ENCODE results near the gene TMEM167A. TPM values are rescaled to one million over a fixed set of nuclear protein-coding genes. Genes with fewer than 3 reads are reported as not detected.

Gene TMEM167A, protein sequence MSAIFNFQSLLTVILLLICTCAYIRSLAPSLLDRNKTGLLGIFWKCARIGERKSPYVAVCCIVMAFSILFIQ
- 10 to 100 TPM; 60.9 to 91.5 (median 77.5) TPM for polyA plus RNA-seq (ENCODE audit: insufficient read length in 10 of 10)
- long read RNA-seq, donor 1, full-length matches to known transcripts: 35 of 41 reads
- long read RNA-seq, donor 1, partial matches to known transcripts: 6 of 41 reads
- long read RNA-seq, donor 1, other reads (novel, unspliced or antisense): 0 of 41 reads
- long read RNA-seq, donor 2, full-length matches to known transcripts: 23 of 23 reads
- long read RNA-seq, donor 2, partial matches to known transcripts: 0 of 23 reads
- long read RNA-seq, donor 2, other reads (novel, unspliced or antisense): 0 of 23 reads
- long read RNA-seq, donor 3: 0 reads
- long read RNA-seq, donor 4, full-length matches to known transcripts: 29 of 35 reads
- long read RNA-seq, donor 4, partial matches to known transcripts: 6 of 35 reads
- long read RNA-seq, donor 4, other reads (novel, unspliced or antisense): 0 of 35 reads
- long read RNA-seq, donor 5, full-length matches to known transcripts: 40 of 49 reads
- long read RNA-seq, donor 5, partial matches to known transcripts: 9 of 49 reads
- long read RNA-seq, donor 5, other reads (novel, unspliced or antisense): 0 of 49 reads
- long read RNA-seq, donor 6, full-length matches to known transcripts: 31 of 38 reads
- long read RNA-seq, donor 6, partial matches to known transcripts: 7 of 38 reads
- long read RNA-seq, donor 6, other reads (novel, unspliced or antisense): 0 of 38 reads
- long read RNA-seq, donor 7, full-length matches to known transcripts: 21 of 21 reads
- long read RNA-seq, donor 7, partial matches to known transcripts: 0 of 21 reads
- long read RNA-seq, donor 7, other reads (novel, unspliced or antisense): 0 of 21 reads
- long read RNA-seq, donor 8, full-length matches to known transcripts: 28 of 36 reads
- long read RNA-seq, donor 8, partial matches to known transcripts: 8 of 36 reads
- long read RNA-seq, donor 8, other reads (novel, unspliced or antisense): 0 of 36 reads
- long read RNA-seq, donor 9, full-length matches to known transcripts: 3 of 3 reads
- long read RNA-seq, donor 9, partial matches to known transcripts: 0 of 3 reads
- long read RNA-seq, donor 9, other reads (novel, unspliced or antisense): 0 of 3 reads

DNA sequence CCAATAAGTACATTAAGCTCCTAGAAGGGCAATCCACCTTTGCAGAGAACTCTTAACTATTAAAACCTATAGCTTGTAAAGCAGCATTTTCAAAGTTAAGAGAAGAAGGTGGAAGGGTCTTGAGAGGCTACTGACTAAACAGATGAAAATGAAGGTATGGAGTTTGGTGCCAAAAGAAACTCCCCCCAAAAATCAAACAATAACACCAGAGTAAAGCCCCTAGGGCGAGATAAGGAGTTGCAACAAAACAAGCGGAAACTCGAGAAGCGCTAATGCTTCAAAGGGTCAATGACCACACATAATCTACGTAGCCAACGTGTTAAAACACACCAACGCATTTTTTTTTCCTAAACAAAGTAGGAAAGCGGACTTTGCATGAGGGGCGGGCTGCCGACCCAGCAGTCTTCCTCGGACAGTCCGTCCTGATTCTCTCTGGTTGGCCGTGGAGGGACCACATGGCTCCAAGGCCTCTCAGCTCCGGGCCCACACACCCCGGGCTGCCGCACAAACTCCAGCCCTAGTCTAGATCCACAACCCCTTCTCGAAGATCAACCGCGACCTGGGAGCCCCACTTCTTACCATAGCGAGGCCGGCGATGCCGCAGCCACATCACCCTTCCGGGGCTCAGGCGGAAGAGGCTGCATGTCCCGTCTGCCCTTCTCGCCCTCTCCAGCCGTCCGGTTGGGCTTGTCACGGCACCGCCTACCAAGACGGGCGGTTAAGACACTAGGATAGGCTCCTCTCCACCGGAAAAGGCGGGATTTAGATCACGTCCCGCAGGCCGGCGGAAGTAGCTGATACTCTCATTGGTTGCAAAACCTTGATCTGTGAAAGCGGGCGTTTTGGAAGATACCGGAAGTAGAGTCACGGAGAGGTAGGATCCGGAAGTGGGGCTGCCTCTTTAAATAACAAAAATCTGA, at the start of gene TMEM167A, which contains the start of gene XRCC4:
Gene TMEM167A, minus strand, starts transcription at position 653 of the 920 bp plus-strand sequence. Its CDS starts 71 bp downstream, at position 582.
Gene XRCC4, plus strand, starts transcription at position 806 of the 920 bp plus-strand sequence. CDS start 27,373 bp downstream, outside the sequence.
- peak; percentile 97 to 99 (median 99) for DNase-seq

DNA sequence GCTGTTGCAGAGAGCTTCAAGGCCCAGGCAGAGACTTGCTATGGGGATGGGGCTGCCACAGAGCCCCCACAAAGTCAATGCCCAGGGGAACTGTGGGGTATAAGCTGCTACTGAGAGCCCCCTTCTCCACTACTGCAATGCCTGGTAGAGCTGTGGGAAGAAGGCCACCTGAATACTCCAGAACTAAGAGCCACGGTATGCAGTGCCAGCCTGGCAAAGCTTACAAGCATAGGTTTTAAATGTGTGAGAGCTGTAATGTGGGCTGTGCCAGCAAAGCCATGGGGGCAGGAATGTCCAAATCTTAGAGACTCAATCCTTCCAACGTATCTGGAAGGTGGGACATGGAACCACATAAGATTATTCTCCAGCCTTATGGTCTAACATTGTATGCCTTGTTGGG, 49.3 kb upstream of the TMEM167A start:
- DNase-seq: no peak

DNA sequence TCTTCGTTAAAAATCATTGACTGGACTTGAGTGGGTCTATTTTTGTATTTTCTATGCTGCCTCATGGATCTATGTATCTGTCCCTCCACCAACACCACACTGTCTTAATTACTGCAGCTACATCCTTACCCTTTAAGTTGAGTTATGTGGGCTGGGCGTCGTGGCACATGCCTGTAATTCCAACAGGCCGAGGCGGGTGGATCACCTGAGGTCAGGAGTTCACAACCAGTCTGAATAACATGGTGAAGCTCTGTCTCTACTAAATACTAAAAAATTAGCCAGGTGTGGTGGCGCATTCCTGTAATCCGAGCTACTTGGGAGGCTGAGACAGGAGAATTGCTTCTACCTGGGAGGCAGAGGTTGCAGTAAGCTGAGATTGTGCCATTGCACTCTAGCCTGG, 48.4 kb upstream of the TMEM167A start:
- no peak for DNase-seq

DNA sequence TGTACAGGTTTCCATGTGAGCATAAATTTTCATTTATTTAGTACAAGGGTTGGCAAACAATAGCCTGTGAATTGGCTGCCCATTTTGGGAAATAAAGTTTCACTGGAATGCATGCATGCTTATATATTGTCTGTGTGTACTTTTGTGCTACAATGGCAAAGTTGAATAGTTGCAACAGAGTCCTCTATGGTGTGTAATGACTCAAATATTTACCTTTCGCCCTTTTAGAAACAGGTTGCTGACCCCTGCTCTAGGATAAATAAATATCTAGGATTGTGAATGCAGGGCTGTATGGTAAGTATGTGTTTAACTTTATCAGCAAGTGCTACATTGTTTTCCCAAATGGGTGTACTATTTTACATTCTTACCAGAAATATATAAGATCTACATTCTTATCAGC, 47.4 kb upstream of the TMEM167A start:
- DNase-seq: no peak

DNA sequence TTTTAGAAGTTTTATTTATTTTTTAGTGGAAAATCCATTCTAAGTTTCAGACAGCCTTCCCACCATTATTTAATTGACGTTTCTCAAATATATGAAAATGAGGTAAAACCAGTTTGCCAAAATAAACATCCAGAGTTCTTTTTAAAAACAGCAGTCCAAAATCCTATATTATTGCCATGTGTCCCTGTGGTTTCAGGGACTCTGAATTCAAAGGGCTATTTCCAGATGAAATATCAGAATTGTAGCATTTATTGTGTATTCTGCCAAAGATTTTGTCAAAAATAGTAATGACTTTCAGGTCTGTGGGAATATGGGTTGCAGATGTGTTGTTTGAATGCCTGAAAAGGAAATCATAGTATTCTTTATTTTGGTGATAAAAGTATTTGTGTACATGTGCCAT, 41.8 kb upstream of the TMEM167A start:
- DNase-seq: peak in 1 of 3 donors; percentile 27

DNA sequence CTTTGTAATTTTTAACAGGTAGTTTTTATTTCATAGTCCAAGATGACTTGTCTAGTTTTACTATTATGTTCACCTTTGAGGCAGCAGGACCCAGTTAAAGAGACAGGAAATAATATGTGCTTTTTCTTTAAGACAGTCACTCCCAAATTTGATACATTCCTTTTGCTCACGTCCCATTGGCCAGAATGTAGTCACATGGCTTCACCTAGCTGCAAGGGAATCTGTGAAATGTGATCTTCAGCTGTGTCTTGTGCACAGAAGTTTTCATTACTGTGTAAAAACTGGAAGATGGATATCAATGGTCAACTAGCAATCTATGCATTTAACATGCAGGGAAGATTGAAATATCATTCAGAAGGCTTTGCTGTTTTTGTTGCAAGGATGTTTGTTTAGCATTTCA, 41.3 kb upstream of the TMEM167A start:
- DNase-seq: peak in 1 of 3 donors; percentile 18

DNA sequence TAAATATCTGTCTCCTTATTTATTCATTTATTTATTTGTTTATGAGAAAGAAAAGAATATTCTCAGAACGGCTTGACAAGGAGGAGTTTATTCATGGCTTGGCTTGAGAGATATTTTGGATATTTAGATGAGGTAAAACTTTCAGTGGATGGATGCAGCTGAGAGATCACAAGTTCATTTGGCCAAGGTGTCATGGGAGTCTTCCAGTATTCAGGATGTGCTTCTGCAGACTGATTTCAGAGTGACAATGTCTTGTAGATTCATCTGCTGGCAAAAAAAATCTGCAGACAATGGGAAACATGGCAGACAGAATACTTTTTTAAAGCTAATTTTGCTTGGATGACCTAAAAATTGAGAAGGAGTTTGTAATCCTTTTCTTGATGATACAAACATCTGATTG, 38.6 kb upstream of the TMEM167A start:
- DNase-seq: peak in 1 of 3 donors; percentile 42

DNA sequence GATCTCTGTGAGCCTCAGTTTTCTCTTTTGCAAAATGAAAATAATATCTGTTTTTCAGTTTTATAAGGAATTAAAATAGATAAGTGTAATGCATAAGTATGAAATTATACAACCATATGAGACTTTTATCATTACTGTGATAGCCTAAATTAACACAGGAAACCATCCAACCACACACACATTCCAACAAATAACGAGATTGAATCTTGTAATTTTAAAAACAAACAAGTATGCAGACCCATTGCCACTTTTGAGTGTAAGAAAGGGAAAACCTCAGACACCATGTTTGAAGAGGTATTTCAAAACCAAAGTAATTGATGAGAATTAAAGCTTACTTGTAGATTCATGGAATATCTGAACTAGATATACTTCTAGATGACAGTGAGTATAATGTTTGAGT, 32.2 kb upstream of the TMEM167A start:
- no peak for DNase-seq

DNA sequence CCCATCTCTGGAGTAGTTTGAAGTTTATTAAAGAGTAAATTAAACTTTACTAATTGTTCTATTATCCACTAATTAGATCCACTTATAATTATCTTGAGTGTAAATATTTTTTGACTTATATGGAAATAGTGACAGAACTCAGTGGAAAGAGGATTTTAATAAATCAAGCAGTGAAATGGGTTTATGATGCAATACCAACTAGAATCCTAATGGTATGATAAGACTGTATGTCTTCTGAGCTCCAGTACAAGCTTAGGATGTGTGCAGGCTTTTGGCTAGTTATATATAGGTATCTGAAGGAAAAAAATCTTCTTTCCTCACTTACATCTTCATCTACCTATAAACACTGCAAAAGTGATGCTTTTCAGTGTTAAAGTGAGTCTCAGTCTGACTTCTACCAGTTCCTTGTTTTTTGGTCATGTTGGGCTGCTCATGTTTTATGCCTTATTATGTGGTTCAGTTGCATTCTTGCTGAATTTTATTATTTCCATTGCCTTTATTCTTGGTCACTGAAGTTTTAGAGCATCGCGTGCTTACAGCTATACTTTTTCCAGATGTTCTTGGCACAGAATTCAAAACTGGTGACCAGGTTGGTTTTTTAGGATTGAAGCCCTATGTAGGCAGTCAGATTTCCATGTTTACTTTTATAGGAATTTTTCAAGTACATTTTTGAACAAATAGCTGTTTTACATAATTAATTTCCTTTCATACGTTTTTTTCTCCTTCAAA, 30.7 kb upstream of the TMEM167A start:
- no peak for DNase-seq

DNA sequence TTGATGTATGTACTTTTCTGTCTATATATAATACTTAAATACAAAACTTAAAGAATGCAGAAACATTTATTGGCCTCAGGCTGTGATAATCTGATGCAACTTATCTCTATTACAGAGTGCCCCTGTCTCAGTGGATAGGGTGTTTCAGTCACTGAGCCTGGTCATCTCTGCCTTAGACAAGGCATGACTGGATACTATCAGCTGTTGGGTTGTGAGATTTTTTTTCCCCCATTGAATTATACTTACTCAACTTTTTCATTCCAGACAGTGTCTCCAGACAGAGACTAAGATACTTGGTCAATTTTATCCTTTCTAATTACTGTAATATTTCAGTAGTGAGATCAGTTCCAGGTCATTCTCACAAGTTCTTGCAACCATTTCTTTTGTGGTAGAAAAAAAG, 26.8 kb upstream of the TMEM167A start:
- no peak for DNase-seq

DNA sequence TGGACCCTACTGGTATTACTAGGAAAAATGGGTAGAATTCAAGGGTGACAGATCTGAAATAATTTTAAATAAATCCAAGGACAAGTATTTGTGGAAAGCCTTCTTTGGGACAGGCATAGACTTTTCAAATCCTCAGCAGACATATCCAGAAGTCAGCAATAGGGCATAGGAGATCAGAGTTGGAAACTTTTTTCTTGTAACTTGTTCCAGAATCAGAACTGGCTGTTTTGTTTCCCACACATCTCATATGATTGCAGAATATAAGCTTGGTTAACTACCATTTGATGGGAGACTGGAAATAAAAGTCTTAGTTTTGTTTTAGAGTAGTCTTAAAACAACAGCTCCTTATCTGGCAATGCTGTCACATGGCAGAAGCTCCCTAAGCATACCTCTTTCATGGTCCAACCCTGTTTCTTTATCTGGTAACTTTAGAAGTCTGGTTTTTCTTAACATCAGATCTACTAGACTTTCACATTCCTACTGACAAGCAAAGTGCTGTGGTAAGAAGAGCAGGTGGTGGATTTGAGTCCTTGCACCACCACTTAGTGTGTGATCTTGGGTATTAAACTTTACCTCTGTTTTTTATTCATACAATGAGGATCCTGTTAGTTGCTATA, 25.3 kb upstream of the TMEM167A start:
- DNase-seq: no peak

DNA sequence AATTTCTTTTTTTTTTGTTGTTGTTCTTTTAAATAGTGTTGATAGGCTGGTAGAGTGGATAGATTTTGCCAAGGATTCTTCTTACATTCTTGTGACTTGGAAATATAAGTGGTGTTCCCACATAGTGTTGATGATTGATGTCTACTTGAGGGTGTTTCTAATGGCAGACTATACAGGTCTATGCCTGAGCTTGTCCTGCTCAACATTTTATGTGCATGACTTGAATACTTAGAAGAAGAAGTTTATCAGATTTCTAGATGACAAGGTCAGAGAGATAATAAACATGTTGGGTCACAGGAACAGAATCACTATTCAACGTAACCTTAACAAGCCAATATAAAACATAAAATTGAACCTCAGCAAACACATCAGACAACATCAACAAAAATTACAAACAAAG, 24.3 kb upstream of the TMEM167A start:
- no peak for DNase-seq

DNA sequence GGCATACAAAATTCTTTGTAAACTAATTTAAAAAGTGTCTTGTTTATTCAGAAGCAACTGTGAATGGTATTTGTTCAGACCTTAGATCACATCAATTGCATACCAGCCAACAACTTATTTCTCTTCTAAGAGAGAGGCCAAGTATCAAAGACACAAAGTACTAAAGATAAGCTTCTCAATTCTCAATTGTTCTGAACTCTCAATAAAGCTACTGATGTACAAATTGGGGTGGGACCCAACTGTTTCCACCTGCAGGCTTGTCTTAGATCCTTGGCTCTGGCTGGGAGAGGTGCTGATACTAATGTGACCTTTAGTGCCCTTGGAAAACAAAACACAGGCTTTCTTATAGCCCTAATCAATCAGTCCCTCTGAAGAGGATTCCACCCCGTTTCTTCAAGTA, 22.3 kb upstream of the TMEM167A start:
- DNase-seq: no peak

DNA sequence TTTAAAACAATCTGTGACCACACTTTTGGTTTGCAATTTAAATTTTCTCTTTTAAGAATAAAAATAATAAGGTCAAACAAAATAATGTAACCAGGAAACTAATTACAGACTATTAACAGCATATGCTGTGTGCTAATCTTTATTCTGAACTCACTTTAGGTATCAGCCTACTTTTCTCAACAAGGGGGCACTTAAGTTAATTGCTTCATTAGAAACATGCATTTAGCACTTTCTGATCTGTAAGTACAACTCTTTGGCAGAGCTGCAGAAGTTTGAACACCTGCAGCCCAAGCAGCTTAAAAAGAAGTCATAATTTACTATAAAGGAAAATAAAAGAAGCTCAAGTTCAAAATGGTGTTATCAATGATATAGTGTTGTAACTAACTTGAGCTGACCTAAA, 21.8 kb upstream of the TMEM167A start:
- no peak for DNase-seq

DNA sequence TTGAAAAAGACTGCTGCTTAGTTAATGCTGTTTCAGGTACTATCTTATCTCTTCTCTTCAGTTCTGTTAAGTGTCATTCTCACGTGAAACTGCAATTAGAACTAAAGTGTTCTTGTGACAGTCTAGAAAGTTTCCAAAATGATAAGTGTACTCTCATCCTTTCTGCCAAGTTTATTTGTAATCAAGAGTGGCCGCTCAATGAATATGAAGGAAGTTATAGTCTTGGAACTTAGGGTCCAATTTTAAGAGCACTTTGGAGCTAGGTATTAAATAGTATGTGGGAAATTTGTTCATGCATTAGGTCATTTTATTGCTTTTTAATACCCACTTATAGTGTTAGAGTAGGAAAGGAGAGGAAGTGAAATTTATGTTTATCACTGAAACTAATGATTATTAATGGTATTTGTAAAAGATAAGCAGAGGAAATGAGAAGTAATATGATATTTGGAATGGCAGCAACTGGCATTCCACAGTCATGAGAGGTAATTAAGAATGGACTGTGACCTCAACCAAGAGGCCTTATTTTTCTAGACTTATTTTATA, 20.6 kb upstream of the TMEM167A start:
- peak in 1 of 3 donors; percentile 11 for DNase-seq

DNA sequence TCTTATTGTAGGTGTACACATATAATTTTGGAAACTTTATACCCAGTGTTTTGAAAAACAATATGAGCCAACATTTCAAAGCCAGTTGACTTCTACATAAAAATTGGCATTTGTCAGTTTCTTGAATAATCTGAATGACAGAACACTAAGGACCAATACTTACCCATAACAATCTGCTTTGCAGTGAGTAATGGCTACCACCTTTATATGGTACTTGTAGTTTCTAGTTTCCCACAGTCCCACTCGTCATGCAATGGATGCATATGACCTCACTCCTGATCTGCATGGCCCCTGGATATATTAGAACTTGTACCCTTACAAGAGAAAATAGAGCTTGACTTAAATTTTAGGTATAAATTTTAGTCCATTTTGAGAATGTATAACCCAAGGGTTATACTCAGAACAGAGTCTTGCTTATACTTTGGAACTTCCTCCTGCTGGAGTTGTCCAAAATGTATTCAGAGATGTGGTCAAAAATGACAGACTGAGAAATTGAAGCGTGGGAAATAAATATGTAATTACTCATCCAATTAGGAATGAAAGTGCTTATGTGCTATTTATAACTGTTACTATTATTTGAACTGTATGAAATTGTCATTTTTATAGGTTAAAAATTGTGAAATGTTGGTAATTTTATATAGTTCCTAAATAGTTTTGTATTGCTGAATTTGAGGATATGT, 19.6 kb upstream of the TMEM167A start:
- no peak for DNase-seq

DNA sequence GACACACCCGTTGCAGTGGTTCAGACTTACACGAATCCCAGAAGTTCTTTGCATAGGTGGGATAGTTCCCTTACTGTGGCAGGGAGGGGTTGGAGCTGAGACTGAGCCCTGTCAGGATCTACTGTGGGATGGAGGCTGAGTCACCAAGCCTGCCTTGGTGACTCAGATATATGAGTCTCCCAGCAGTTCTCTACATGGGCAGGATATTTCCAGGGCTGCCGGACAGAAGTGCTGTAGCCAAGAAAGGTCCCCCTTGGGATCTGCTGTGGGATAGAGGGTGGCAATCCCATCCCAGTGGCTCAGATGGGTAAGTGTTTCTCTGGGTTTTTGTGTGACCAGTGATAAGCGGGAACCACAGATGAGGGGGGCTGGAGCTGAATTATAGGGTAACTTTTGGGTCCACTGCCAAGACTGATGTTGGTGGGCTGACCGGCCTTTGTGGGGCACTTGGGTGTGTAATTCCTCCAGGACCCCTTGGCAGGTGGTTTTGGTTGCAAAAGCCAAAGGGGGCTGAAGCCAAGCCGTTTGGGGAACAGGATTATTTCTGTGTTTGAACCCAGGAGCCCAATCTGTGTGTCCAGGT, 18.9 kb upstream of the TMEM167A start:
- peak in 1 of 3 donors; percentile 70 for DNase-seq
